Stimulated activated CD8-positive, alpha-beta memory T cell treated with anti-CD3 and anti-CD28 coated beads, Interleukin-7, amount 100 ng/mL, for 1 hour (primary cell): ENCODE measurements around the gene VWF.

Source experiments
- DNase-seq, 2 donors: peaks; one replicate each; pipeline ENCODE4 v3.0.0-alpha.2; 2020; ENCODE audit warnings: low read depth in 2 of 2

The VWF gene

GRCh38 chr12:6078398-6079096, 45.9 kb downstream of the VWF start:
- no peak for DNase-seq

GRCh38 chr12:6077692-6078083, 46.8 kb downstream of the VWF start:
- no peak for DNase-seq

GRCh38 chr12:6076776-6077691, 47.4 kb downstream of the VWF start:
- DNase-seq = no peak

- no peak for DNase-seq
Observed at GRCh38 chr12:6076346-6076745, 48.1 kb downstream of the VWF start.

- DNase-seq = no peak
Observed at GRCh38 chr12:6074979-6075585, 49.4 kb downstream of the VWF start.

GRCh38 chr12:6074427-6074826, 50.0 kb downstream of the VWF start:
- DNase-seq = no peak

GRCh38 chr12:6073426-6073825, 51.0 kb downstream of the VWF start:
- no peak for DNase-seq

GRCh38 chr12:6072302-6072752, 52.1 kb downstream of the VWF start:
- no peak for DNase-seq

GRCh38 chr12:6071589-6071988, 52.9 kb downstream of the VWF start:
- DNase-seq = no peak

- no peak for DNase-seq
Observed at GRCh38 chr12:6070472-6071257, 53.8 kb downstream of the VWF start.

- no peak for DNase-seq
Observed at GRCh38 chr12:6069437-6070093, 54.9 kb downstream of the VWF start.

- no peak for DNase-seq
Observed at GRCh38 chr12:6068227-6068626, 56.2 kb downstream of the VWF start.

- no peak for DNase-seq
Observed at GRCh38 chr12:6067152-6067916, 57.1 kb downstream of the VWF start.

- no peak for DNase-seq
Observed at GRCh38 chr12:6066651-6067050, 57.8 kb downstream of the VWF start.

GRCh38 chr12:6065863-6066199, 58.6 kb downstream of the VWF start:
- DNase-seq = no peak

GRCh38 chr12:6065131-6065862, 59.2 kb downstream of the VWF start:
- no peak for DNase-seq

GRCh38 chr12:6062757-6063735, 61.4 kb downstream of the VWF start:
- DNase-seq = peak in 1 of 2 donors; percentile 29

- DNase-seq = no peak
Observed at GRCh38 chr12:6062395-6062756, 62.1 kb downstream of the VWF start.

- no peak for DNase-seq
Observed at GRCh38 chr12:6061660-6062059, 62.8 kb downstream of the VWF start.
